MCF 10A (cell line): ENCODE data around the gene RELL1. TPM values are rescaled to one million over a fixed set of nuclear protein-coding genes. Genes with fewer than 3 reads are reported as not detected.

Experiments used
- BruUV-seq: library from RNA; stranded (reverse); fragments of 400-500 nt; replicated peaks from 2 replicates; lab custom pipeline; 2021; lab: Mats Ljungman, UMichigan
- CTCF ChIA-PET: fragments of 300-600 bp; sonication (Branson Sonifier 250); formaldehyde crosslinking; extraction: SDS; loops from one replicate; lab custom pipeline; 2021; ENCODE audit warnings: antibody characterized with exemption, inconsistent platforms; lab: Yijun Ruan, JAX
- POLR2A ChIA-PET: fragments of 300-600, 350-650 bp; sonication (Branson Sonifier 250); formaldehyde crosslinking; extraction: SDS; loops from one replicate; lab custom pipeline; 2020; ENCODE audit warnings: antibody characterized with exemption, inconsistent platforms; lab: Yijun Ruan, JAX
- DNase-seq: peaks from one replicate; pipeline ENCODE4 v3.0.0-alpha.2; 2018; ENCODE audit not compliant: unreplicated experiment
- H3K27ac Mint-ChIP-seq: one replicate; pipeline ENCODE4 v1.8.0; 2022; ENCODE audit warnings: mild to moderate bottlenecking, low read depth, mixed read lengths; ENCODE audit not compliant: unreplicated experiment
- H3K27me3 Mint-ChIP-seq: one replicate; pipeline ENCODE4 v1.8.0; 2022; ENCODE audit warnings: mixed read lengths; ENCODE audit not compliant: insufficient read depth, unreplicated experiment
- H3K36me3 Mint-ChIP-seq: one replicate; pipeline ENCODE4 v1.8.0; 2022; ENCODE audit warnings: mild to moderate bottlenecking, moderate library complexity, mixed read lengths; ENCODE audit not compliant: insufficient read depth, unreplicated experiment
- H3K4me1 Mint-ChIP-seq: one replicate; pipeline ENCODE4 v1.8.0; 2022; ENCODE audit warnings: mixed read lengths; ENCODE audit not compliant: insufficient read depth, unreplicated experiment
- H3K4me3 Mint-ChIP-seq: one replicate; pipeline ENCODE4 v1.8.0; 2022; ENCODE audit warnings: mild to moderate bottlenecking, moderate library complexity, mixed read lengths; ENCODE audit not compliant: unreplicated experiment
- H3K9me3 Mint-ChIP-seq: one replicate; pipeline ENCODE4 v1.8.0; 2022; ENCODE audit warnings: mixed read lengths; ENCODE audit not compliant: unreplicated experiment
- intact Hi-C: fragments of 100-400 bp; cut with micrococcal nuclease; formaldehyde crosslinking; loops from 2 replicates; pipeline ENCODE4 v1.14.1; 2022
- total RNA-seq: library from RNA; stranded (reverse); gene quantifications from 2 replicates; pipeline ENCODE4 v1.2.3, GENCODE V29; 2022
- TF ChIP-seq, protein P1 (sequence below): fragments of 200-600 bp; IDR thresholded peaks from one replicate; pipeline ENCODE4 v1.8.0; 2022; ENCODE audit warnings: antibody characterized with exemption, mild to moderate bottlenecking; ENCODE audit not compliant: unreplicated experiment

The RELL1 gene
- total RNA-seq, 1 experiment from 2014 or later: 28.6 TPM

DNA sequence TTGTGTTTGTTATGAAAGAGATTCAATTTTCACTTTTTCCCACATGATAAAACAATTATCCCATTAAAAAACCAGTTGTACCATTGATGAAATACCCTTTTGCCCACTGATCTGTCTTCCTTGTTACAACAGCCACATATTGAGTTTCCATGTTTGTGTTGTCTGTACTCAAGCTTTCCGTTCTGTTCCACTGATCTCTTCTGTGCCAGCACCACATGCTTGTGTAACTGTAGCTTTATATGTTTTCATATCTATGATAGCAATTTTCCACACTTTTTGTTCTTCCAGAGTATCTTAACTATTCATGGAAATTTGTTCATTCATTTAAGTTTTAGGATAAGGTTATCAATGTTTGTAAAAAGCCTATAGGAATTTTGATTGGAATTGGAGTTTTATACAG, 24.3 kb upstream of the RELL1 start:
- Mint-ChIP-seq H3K4me1 (peaks cover 2% of the 10 kb centered on the region), H3K4me3 (no peak overlapping the region), H3K27me3 (no peaks in the 10 kb centered on the region), H3K9me3 (no peaks in the 10 kb centered on the region), H3K36me3 (no peaks in the 10 kb centered on the region), H3K27ac (no peak overlapping the region)
- no peak for DNase-seq
- TF ChIP-seq, protein P1, sequence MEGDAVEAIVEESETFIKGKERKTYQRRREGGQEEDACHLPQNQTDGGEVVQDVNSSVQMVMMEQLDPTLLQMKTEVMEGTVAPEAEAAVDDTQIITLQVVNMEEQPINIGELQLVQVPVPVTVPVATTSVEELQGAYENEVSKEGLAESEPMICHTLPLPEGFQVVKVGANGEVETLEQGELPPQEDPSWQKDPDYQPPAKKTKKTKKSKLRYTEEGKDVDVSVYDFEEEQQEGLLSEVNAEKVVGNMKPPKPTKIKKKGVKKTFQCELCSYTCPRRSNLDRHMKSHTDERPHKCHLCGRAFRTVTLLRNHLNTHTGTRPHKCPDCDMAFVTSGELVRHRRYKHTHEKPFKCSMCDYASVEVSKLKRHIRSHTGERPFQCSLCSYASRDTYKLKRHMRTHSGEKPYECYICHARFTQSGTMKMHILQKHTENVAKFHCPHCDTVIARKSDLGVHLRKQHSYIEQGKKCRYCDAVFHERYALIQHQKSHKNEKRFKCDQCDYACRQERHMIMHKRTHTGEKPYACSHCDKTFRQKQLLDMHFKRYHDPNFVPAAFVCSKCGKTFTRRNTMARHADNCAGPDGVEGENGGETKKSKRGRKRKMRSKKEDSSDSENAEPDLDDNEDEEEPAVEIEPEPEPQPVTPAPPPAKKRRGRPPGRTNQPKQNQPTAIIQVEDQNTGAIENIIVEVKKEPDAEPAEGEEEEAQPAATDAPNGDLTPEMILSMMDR: no peak
- ChIA-PET CTCF (interaction anchor here (0.7 to 1.5 kb wide), 2 partner anchors 17 to 83 kb away, joined by 3 read pairs; no protein-coding TSS in a partner anchor), POLR2A (interaction anchor here (0.7 kb wide), 1 partner anchor 24 kb away, joined by 6 read pairs; the partner anchor contains the start of gene RELL1)
- BruUV-seq: no TSS peak
- intact Hi-C loops: no loop called here

DNA sequence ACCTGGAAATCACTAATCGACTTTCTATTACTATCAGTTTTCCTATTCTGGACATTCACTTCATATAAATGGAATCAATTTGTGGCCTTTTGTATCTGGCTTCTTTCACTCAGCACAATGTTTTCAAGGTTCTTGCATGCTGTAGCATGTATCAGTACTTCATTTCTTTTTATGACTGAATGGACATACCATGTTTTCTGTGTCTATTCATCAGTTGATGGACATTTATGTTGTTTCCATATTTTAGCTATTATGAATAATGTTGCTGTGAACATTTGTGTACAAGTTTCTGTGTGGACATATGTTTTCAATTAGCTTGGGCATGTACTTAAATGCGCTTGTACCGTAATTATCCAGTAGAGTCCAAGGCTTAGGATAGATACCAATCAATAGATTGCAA, 19.9 kb upstream of the RELL1 start:
- intact Hi-C loops: no loop called here
- no peak for DNase-seq
- H3K9me3 Mint-ChIP-seq: no peaks in the 10 kb centered on the region
- H3K36me3 Mint-ChIP-seq: no peaks in the 10 kb centered on the region
- H3K27me3 Mint-ChIP-seq: no peaks in the 10 kb centered on the region
- H3K27ac Mint-ChIP-seq: no peak overlapping the region
- no peak overlapping the region for H3K4me3 Mint-ChIP-seq
- no TSS peak for BruUV-seq
- CTCF ChIA-PET: interaction anchor here (1.2 kb wide), 1 partner anchor 16 kb away, joined by 3 read pairs; no protein-coding TSS in a partner anchor
- TF ChIP-seq, protein P1: no peak
- POLR2A ChIA-PET: interaction anchor here (0.7 kb wide), 1 partner anchor 18 kb away, joined by 3 read pairs; no protein-coding TSS in a partner anchor
- no peaks in the 10 kb centered on the region for H3K4me1 Mint-ChIP-seq

DNA sequence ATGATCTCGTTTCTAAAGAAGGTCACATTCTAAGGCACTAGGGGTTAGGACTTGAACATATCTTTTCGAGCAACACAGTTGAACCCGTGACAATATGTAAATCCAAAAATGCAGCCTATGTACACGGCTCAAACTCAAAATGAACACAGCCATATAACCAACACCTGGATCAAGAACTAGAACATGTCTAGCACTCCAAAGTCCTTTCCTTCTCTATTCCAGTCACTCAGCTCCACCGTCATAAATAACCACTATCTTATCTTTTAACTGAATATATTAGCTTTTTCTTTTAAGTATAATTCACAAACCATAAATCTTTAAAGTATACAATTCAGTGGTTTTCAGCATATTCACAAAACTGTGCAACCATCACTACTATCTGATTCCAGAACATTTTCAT, 19.4 kb upstream of the RELL1 start:
- no peak for DNase-seq
- Mint-ChIP-seq H3K36me3 (no peaks in the 10 kb centered on the region), H3K27me3 (no peaks in the 10 kb centered on the region), H3K9me3 (no peaks in the 10 kb centered on the region), H3K4me3 (no peak overlapping the region), H3K4me1 (no peaks in the 10 kb centered on the region), H3K27ac (no peak overlapping the region)
- ChIA-PET CTCF (interaction anchor here (1.2 kb wide), 1 partner anchor 16 kb away, joined by 3 read pairs; no protein-coding TSS in a partner anchor), POLR2A (interaction anchor here (0.7 kb wide), 1 partner anchor 17 kb away, joined by 3 read pairs; no protein-coding TSS in a partner anchor)
- no TSS peak for BruUV-seq
- intact Hi-C loops: no loop called here
- TF ChIP-seq, protein P1: no peak

DNA sequence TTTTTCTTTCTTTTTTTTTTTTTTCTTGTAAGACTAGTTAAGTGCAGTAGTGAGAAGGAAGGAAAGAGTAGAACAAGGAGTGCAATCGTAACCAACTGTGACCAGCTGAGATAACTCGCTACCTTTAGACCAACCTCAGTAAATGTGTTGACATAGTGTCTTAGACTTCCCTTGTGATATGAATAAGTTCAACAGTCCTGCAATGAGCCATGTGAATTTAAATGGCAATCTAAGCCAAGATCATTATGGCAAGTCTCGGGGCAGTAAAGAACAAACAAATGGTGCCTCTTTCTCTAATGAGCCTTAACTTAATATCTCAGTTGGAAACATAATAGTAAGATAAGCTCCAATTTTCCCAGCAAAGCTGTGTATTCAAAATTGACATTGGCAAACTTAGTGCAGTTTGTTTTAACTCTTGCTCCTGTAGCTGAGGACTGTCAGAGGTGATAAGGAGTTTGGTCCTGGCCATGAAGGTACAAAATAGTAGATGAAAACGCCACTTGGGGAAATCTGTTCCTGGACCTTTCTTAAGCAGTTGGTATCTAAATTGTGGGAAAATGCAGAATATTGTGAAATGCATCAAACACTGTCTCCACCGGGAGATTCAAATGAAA, 13.8 kb upstream of the RELL1 start:
- CTCF ChIA-PET: interaction anchor here (0.5 to 1.4 kb wide), 5 partner anchors 44 to 1061 kb away, joined by 3 to 5 read pairs (median 3); no protein-coding TSS in a partner anchor
- no peaks in the 10 kb centered on the region for H3K36me3 Mint-ChIP-seq

More for the DNA sequence above, 13.8 kb upstream of the RELL1 start:
- H3K27ac Mint-ChIP-seq: no peak overlapping the region
- BruUV-seq: no TSS peak
- POLR2A ChIA-PET: no interaction called here
- DNase-seq: no peak
- TF ChIP-seq, protein P1: no peak
- peaks cover 5% of the 10 kb centered on the region for H3K4me1 Mint-ChIP-seq
- H3K27me3 Mint-ChIP-seq: no peaks in the 10 kb centered on the region
- no peaks in the 10 kb centered on the region for H3K9me3 Mint-ChIP-seq
- intact Hi-C loops: no loop called here
- no peak overlapping the region for H3K4me3 Mint-ChIP-seq
